OCI-LY3 (cell line): ENCODE measurements around the gene WASF2.

ENCODE experiments used
- CTCF ChIP-seq: fragments of 200-600, 300-600 bp; sonication (generic); IDR thresholded peaks from 2 replicates; pipeline ENCODE4 v1.5.1; 2014; ENCODE audit warnings: antibody characterized with exemption, low read length, low read depth
- EZH2phosphoT487 ChIP-seq: fragments of 200-600 bp; shearing (Covaris generic); IDR thresholded peaks from 2 replicates; pipeline ENCODE4 v1.6.1; 2018; ENCODE audit warnings: antibody characterized with exemption, mixed run types, low read depth

- TF ChIP-seq CTCF: no peak
- TF ChIP-seq EZH2phosphoT487: no peak
These were observed 41.0 kb downstream of the WASF2 start for GRCh38 chr1:27448982-27449381.
